Measurements from ENCODE around the gene USP48. TPM values are rescaled to one million over a fixed set of nuclear protein-coding genes. Genes with fewer than 3 reads are reported as not detected.

USP48 gene
- total and polyA plus RNA-seq, 2 of the 13 experiments (the other 11 are each of a cell fraction or from before 2014, with no cell fraction given), result 30.4 to 30.7 TPM

DNA sequence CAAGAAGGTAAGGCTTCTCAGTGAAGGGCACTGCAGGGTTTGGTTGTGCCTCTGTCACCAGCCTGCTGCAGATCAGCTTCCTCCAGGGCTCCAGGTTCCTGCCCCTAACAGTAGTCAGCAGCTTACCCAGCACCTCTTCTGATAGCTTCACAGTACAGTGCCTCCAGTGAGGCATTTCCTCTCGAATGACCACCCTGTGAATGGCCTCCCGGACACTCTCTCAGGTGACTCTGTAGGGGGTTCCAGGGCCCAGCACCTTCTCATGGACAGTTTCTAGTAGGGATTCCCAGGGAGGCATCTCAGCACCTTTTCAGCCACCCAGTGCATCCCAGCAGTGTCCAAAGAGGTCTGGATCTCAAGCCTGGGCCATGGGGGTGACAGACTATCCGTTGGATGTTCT lies 28.4 kb downstream of the USP48 start (continued):
- TF ChIP-seq, protein P1, sequence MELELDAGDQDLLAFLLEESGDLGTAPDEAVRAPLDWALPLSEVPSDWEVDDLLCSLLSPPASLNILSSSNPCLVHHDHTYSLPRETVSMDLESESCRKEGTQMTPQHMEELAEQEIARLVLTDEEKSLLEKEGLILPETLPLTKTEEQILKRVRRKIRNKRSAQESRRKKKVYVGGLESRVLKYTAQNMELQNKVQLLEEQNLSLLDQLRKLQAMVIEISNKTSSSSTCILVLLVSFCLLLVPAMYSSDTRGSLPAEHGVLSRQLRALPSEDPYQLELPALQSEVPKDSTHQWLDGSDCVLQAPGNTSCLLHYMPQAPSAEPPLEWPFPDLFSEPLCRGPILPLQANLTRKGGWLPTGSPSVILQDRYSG (CRISPR knock-in tag; IDR thresholded peaks at IDR 0.05), result no peak
- TF ChIP-seq RFX3 (CRISPR knock-in tag; IDR thresholded peaks at IDR 0.05), result no peak
- no peak for TF ChIP-seq MTF1 (CRISPR knock-in tag; IDR thresholded peaks at IDR 0.05)

DNA sequence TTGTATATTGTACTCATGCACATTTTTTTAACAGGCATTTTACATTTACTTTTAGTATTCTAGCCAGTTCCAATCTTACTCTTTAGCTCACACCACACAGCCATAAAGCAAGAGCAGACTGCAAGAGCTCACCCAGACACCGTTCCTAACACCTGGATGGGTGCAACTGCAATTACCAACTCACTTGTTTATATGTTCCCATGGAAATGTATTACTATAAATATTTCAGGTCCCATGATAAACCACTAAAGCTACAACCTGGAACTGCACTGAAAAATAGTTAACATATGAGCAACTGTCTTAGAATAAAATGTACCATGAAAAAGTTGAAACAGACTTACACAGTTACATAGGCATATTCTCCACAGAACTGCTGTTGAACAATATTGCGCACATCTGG lies 30.8 kb downstream of the USP48 start:
- no TSS peak for BruUV-seq (replicated peaks)
- intact Hi-C loops (cut with micrococcal nuclease; ENCODE audit: unreplicated experiment) (no loop called here), in situ Hi-C loops (cut with HindIII; ENCODE audit: extremely low pct_ligation_motif_present, low pct_unique_long_range_greater_than_20kb) (no loop called here)
- Histone ChIP-seq H3K4me2 (ENCODE audit: low read depth, low read length) (no peak overlapping the region), H2AFZ (ENCODE audit: low read length) (no peak overlapping the region), H3K27ac (ENCODE audit: extremely low read length, insufficient read depth, low read length) (no peak overlapping the region), H3K27me3 (ENCODE audit: control insufficient read depth in 1 of 2, insufficient read depth in 2 of 2, low read length in 2 of 2) (no peaks in the 10 kb centered on the region), H3K9me3 (ENCODE audit: low read length) (no peaks in the 10 kb centered on the region), H3K36me3 (replicated peaks in 1 of 2; ENCODE audit: control insufficient read depth in 1 of 2, insufficient read depth in 2 of 2, low read length in 2 of 2) (peaks cover 19 to 66% of the 10 kb centered on the region in 2 experiments; a peak in 4 of 5 replicates), H3K4me3 (replicated peaks in 1 of 3; ENCODE audit: insufficient read depth in 1 of 3, low read depth in 2 of 3, low read length in 3 of 3) (no peak overlapping the region), H3K79me2 (ENCODE audit: insufficient read depth, low read length) (no peaks in the 10 kb centered on the region), H4K20me1 (ENCODE audit: insufficient read depth, low read length) (no peaks in the 10 kb centered on the region), H3K4me1 (ENCODE audit: insufficient read depth, low read length) (no peaks in the 10 kb centered on the region), H3K9ac (ENCODE audit: insufficient read depth, low read depth, low read length) (no peak overlapping the region)
- POLR2A ChIA-PET, result no interaction called here
- FAIRE-seq (no peak), DNase-seq (ENCODE audit: low spot score) (no peak), ATAC-seq (no peak)
- CTCF ChIA-PET (ENCODE audit: low intra/inter-chr PET ratio, low total read pairs), result no interaction called here
- TF ChIP-seq, protein P2, sequence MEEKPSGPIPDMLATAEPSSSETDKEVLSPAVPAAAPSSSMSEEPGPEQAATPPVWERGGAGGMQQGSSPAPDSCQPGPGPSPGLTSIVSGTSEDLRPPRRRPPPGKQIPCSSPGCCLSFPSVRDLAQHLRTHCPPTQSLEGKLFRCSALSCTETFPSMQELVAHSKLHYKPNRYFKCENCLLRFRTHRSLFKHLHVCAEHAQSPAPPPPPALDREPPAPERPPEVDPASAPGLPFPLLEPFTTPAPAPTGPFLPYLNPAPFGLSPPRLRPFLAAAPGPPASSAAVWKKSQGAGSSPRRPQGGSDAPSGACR (CRISPR knock-in tag; IDR thresholded peaks at IDR 0.05), result no peak
- no peak for TF ChIP-seq IKZF4 (CRISPR knock-in tag; IDR thresholded peaks at IDR 0.05; ENCODE audit: borderline replicate concordance, low read depth, not compliant biosample characterization)
- WGBS (ENCODE audit: low lambda C conversion rate), result 94% methylated on average over 2 of the region's 2 CpGs

DNA sequence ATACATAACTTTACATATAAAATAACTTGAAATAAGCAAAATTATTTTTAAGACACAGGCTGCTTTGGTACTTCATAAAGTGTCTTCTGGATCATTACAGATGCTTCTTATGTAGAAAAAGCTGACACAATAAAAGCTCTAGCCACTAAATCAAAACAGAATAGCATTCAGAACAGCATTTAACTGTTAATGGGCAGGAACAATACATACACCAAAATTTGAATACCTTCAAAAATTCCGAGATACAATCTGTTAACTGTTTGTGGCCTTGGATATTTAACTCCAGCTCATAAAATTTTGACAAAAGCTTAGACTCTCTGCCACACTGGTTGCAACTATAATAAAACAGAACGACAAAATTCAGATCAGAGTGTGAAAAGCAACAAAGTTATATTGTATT lies 31.7 kb downstream of the USP48 start:
- POLR2A ChIA-PET, result no interaction called here
- 94% methylated on average over 2 of the region's 2 CpGs for WGBS (ENCODE audit: low lambda C conversion rate)

More for the DNA sequence above, 31.7 kb downstream of the USP48 start:
- in situ Hi-C loops (cut with HindIII; ENCODE audit: extremely low pct_ligation_motif_present, low pct_unique_long_range_greater_than_20kb), result no loop called here
- no peak for FAIRE-seq
- H3K9me3 ChIP-seq (ENCODE audit: low read length), result no peaks in the 10 kb centered on the region
- no peaks in the 10 kb centered on the region for H4K20me1 ChIP-seq (ENCODE audit: insufficient read depth, low read length)
- peaks cover 17 to 63% of the 10 kb centered on the region in 2 experiments; a peak in 4 of 5 replicates for H3K36me3 ChIP-seq (replicated peaks in 1 of 2; ENCODE audit: control insufficient read depth in 1 of 2, insufficient read depth in 2 of 2, low read length in 2 of 2)
- no peak overlapping the region for H2AFZ ChIP-seq (ENCODE audit: low read length)
- H3K27me3 ChIP-seq (ENCODE audit: control insufficient read depth in 1 of 2, insufficient read depth in 2 of 2, low read length in 2 of 2), result no peaks in the 10 kb centered on the region
- H3K79me2 ChIP-seq (ENCODE audit: insufficient read depth, low read length), result no peaks in the 10 kb centered on the region
- DNase-seq (ENCODE audit: low spot score), result no peak
- no peak overlapping the region for H3K4me2 ChIP-seq (ENCODE audit: low read depth, low read length)
- CTCF ChIA-PET (ENCODE audit: low intra/inter-chr PET ratio, low total read pairs), result no interaction called here
- no peak overlapping the region for H3K9ac ChIP-seq (ENCODE audit: insufficient read depth, low read depth, low read length)
- no peaks in the 10 kb centered on the region for H3K4me1 ChIP-seq (ENCODE audit: insufficient read depth, low read length)
- TF ChIP-seq, protein P3, sequence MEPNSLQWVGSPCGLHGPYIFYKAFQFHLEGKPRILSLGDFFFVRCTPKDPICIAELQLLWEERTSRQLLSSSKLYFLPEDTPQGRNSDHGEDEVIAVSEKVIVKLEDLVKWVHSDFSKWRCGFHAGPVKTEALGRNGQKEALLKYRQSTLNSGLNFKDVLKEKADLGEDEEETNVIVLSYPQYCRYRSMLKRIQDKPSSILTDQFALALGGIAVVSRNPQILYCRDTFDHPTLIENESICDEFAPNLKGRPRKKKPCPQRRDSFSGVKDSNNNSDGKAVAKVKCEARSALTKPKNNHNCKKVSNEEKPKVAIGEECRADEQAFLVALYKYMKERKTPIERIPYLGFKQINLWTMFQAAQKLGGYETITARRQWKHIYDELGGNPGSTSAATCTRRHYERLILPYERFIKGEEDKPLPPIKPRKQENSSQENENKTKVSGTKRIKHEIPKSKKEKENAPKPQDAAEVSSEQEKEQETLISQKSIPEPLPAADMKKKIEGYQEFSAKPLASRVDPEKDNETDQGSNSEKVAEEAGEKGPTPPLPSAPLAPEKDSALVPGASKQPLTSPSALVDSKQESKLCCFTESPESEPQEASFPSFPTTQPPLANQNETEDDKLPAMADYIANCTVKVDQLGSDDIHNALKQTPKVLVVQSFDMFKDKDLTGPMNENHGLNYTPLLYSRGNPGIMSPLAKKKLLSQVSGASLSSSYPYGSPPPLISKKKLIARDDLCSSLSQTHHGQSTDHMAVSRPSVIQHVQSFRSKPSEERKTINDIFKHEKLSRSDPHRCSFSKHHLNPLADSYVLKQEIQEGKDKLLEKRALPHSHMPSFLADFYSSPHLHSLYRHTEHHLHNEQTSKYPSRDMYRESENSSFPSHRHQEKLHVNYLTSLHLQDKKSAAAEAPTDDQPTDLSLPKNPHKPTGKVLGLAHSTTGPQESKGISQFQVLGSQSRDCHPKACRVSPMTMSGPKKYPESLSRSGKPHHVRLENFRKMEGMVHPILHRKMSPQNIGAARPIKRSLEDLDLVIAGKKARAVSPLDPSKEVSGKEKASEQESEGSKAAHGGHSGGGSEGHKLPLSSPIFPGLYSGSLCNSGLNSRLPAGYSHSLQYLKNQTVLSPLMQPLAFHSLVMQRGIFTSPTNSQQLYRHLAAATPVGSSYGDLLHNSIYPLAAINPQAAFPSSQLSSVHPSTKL (CRISPR knock-in tag; IDR thresholded peaks at IDR 0.05), result no peak
- TF ChIP-seq ZNF879 (CRISPR knock-in tag; IDR thresholded peaks at IDR 0.05) (no peak), MBD4 (IDR thresholded peaks at IDR 0.05; ENCODE audit: borderline replicate concordance, low read length) (no peak), RXRB (CRISPR knock-in tag; IDR thresholded peaks at IDR 0.05; ENCODE audit: borderline replicate concordance) (no peak), ZNF773 (CRISPR knock-in tag; IDR thresholded peaks at IDR 0.05; ENCODE audit: borderline replicate concordance) (no peak)
- ATAC-seq, result no peak
- no peak overlapping the region for H3K27ac ChIP-seq (ENCODE audit: extremely low read length, insufficient read depth, low read length)
- no TSS peak for BruUV-seq (replicated peaks)
- no peak overlapping the region for H3K4me3 ChIP-seq (replicated peaks in 1 of 3; ENCODE audit: insufficient read depth in 1 of 3, low read depth in 2 of 3, low read length in 3 of 3)
- intact Hi-C loops (cut with micrococcal nuclease; ENCODE audit: unreplicated experiment), result no loop called here
